Ecto neural progenitor cell (in vitro differentiated cells): ENCODE results near the gene UPF2.

Experiments used
- DNase-seq: peaks from one replicate; pipeline ENCODE4 v3.0.0-alpha.2; 2018; ENCODE audit warnings: low spot score

The UPF2 gene

GRCh38 chr10:11962176-11962575 lies 80.4 kb downstream of the UPF2 start:
- no peak for DNase-seq

GRCh38 chr10:11961771-11962170 lies 80.8 kb downstream of the UPF2 start:
- no peak for DNase-seq

GRCh38 chr10:11959966-11960365 lies 82.6 kb downstream of the UPF2 start:
- no peak for DNase-seq

GRCh38 chr10:11958956-11959355 lies 83.7 kb downstream of the UPF2 start:
- no peak for DNase-seq

GRCh38 chr10:11951695-11952094 lies 90.9 kb downstream of the UPF2 start:
- no peak for DNase-seq

- no peak for DNase-seq
Measured at GRCh38 chr10:11950325-11951018, 92.1 kb downstream of the UPF2 start.

- no peak for DNase-seq
Measured at GRCh38 chr10:11949152-11949551, 93.5 kb downstream of the UPF2 start.

GRCh38 chr10:11946652-11947051 lies 96.0 kb downstream of the UPF2 start:
- DNase-seq: no peak

GRCh38 chr10:11936389-11937152 lies 106.0 kb downstream of the UPF2 start:
- DNase-seq: no peak

GRCh38 chr10:11934262-11934661 lies 108.3 kb downstream of the UPF2 start:
- DNase-seq: no peak

- DNase-seq: no peak
Measured at GRCh38 chr10:11933577-11934223, 108.9 kb downstream of the UPF2 start.

- DNase-seq: no peak
Measured at GRCh38 chr10:11931038-11931437, 111.6 kb downstream of the UPF2 start.

- no peak for DNase-seq
Measured at GRCh38 chr10:11930312-11930978, 112.2 kb downstream of the UPF2 start.

- no peak for DNase-seq
Measured at GRCh38 chr10:11927746-11928145, 114.9 kb downstream of the UPF2 start.

- DNase-seq: peak; percentile 44
Measured at GRCh38 chr10:11921800-11922392, 120.7 kb downstream of the UPF2 start.

- DNase-seq: no peak
Measured at GRCh38 chr10:11919271-11919670, 123.3 kb downstream of the UPF2 start.

GRCh38 chr10:11918384-11918783 lies 124.2 kb downstream of the UPF2 start:
- no peak for DNase-seq

- peak; percentile 63 for DNase-seq
Measured at GRCh38 chr10:11913079-11913641, 129.4 kb downstream of the UPF2 start.

- no peak for DNase-seq
Measured at GRCh38 chr10:11910102-11910501, 132.5 kb downstream of the UPF2 start.

GRCh38 chr10:11909618-11910017 lies 133.0 kb downstream of the UPF2 start:
- no peak for DNase-seq

GRCh38 chr10:11908991-11909390 lies 133.6 kb downstream of the UPF2 start:
- peak; percentile 24 for DNase-seq

- peak; percentile 45 for DNase-seq
Measured at GRCh38 chr10:11908536-11908935, 134.1 kb downstream of the UPF2 start.
